ENCODE measurements around the gene CDKN1A.

Gene CDKN1A

GRCh38 chr6:36655085-36655724 is 23.3 kb upstream of the CDKN1A start:
- DNase-seq (ENCODE audit: low read depth in 2 of 2): no peak

- DNase-seq (ENCODE audit: low read depth in 2 of 2): no peak
Observed at GRCh38 chr6:36656441-36656840, 22.1 kb upstream of the CDKN1A start.

- no peak for DNase-seq (ENCODE audit: low read depth in 2 of 2)
Observed at GRCh38 chr6:36657271-36657670, 21.2 kb upstream of the CDKN1A start.

- DNase-seq (ENCODE audit: low read depth in 2 of 2): no peak
Observed at GRCh38 chr6:36657942-36658544, 20.5 kb upstream of the CDKN1A start.

GRCh38 chr6:36659271-36659670 is 19.2 kb upstream of the CDKN1A start:
- DNase-seq (ENCODE audit: low read depth in 2 of 2): no peak

GRCh38 chr6:36660771-36661471 is 17.6 kb upstream of the CDKN1A start:
- no peak for DNase-seq (ENCODE audit: low read depth in 2 of 2)

- no peak for DNase-seq (ENCODE audit: low read depth in 2 of 2)
Observed at GRCh38 chr6:36662380-36662779, 16.1 kb upstream of the CDKN1A start.

GRCh38 chr6:36662827-36663256 is 15.7 kb upstream of the CDKN1A start:
- DNase-seq (ENCODE audit: low read depth in 2 of 2): no peak

- no peak for DNase-seq (ENCODE audit: low read depth in 2 of 2)
Observed at GRCh38 chr6:36663504-36664446, 14.7 kb upstream of the CDKN1A start.

- DNase-seq (ENCODE audit: low read depth in 2 of 2): no peak
Observed at GRCh38 chr6:36665180-36665579, 13.3 kb upstream of the CDKN1A start.

- DNase-seq (ENCODE audit: low read depth in 2 of 2): no peak
Observed at GRCh38 chr6:36666287-36666686, 12.2 kb upstream of the CDKN1A start.

GRCh38 chr6:36666826-36667591 is 11.5 kb upstream of the CDKN1A start:
- no peak for DNase-seq (ENCODE audit: low read depth in 2 of 2)

- no peak for DNase-seq (ENCODE audit: low read depth in 2 of 2)
Observed at GRCh38 chr6:36668591-36668990, 9.9 kb upstream of the CDKN1A start.

GRCh38 chr6:36669002-36669401 is 9.5 kb upstream of the CDKN1A start:
- DNase-seq (ENCODE audit: low read depth in 2 of 2): no peak

GRCh38 chr6:36670271-36670670 is 8.2 kb upstream of the CDKN1A start:
- DNase-seq (ENCODE audit: low read depth in 2 of 2): no peak

GRCh38 chr6:36671687-36672375 is 6.7 kb upstream of the CDKN1A start:
- DNase-seq (ENCODE audit: low read depth in 2 of 2): no peak

GRCh38 chr6:36673882-36674281 is 4.6 kb upstream of the CDKN1A start:
- DNase-seq (ENCODE audit: low read depth in 2 of 2): no peak

- DNase-seq (ENCODE audit: low read depth in 2 of 2): no peak
Observed at GRCh38 chr6:36674942-36675341, 3.6 kb upstream of the CDKN1A start.

- no peak for DNase-seq (ENCODE audit: low read depth in 2 of 2)
Observed at GRCh38 chr6:36676141-36677058, 2.1 kb upstream of the CDKN1A start.

Data from stimulated activated CD8-positive, alpha-beta memory T cell treated with anti-CD3 and anti-CD28 coated beads, Interleukin-7, amount 100 ng/mL, for 4 hours (primary cell).